ENCODE data around the gene TIPIN.

Gene TIPIN

GRCh38 chr15:66302489-66303278 lies 53.8 kb downstream of the TIPIN start:
- DNase-seq (ENCODE audit: low read depth): no peak

DNA sequence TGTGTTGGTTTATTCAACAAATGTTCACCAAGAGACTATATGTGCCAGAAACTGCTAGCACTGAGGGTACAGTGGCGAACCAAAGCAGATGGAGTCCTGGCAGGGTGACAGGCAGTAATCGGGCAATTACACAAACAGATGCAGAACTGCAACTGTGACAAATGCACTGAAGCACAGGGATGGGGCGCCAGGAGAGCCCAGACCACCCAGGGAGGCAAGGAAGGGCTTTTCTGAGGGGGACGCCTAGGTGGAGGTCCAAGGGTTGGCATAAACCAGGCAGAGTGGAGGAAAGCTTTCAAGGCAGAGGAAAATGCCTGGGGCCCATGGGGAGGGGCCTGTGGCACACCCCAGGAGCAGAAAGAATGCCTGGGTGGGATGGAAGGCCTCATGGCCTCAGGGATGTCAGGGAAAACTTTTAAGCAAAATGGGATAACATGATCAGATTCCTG lies 57.7 kb downstream of the TIPIN start:
- no peak for DNase-seq (ENCODE audit: low read depth)

DNA sequence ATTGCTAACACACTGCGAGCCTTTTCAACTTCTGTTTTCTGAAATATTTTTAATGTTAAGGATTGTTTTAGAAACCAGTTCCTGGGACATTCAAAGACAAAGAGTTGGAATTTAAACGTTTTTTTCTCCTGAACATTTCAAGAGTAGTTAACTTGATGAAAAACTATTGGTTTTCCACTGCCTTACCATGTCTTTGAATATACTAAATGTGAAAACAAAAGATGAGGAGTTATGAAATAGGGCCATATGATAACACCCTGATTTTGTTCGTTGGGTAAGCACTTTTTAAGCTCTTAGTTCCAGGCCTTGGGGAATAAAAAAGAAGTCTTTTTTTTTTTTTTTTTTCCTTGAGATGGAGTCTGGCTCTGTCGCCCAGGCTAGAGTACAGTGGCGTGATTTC lies 60.3 kb downstream of the TIPIN start:
- no peak for DNase-seq (ENCODE audit: low read depth)

DNA sequence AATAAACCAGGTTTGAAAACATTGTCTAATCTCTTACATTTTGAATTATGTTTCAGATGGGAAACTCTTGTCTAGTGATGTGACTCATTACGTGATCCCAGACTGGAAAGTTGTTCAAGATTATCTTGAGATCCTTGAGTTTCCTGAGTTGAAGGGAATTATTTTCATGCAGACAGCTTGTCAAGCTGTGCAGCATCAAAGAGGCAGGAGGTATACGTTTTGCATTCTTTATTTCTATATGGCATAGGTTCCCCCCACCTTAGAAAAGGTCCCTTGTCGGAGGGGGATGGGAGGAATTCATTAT lies 61.6 kb downstream of the TIPIN start:
- DNase-seq (ENCODE audit: low read depth): no peak

- DNase-seq (ENCODE audit: low read depth): no peak
These were observed 62.1 kb downstream of the TIPIN start for GRCh38 chr15:66294157-66294931.

- DNase-seq (ENCODE audit: low read depth): peak; percentile 30
These were observed 62.9 kb downstream of the TIPIN start, which contains the start of gene DIS3L for GRCh38 chr15:66293419-66294156. DIS3L (plus strand) TSS chr15:66293568; CDS start chr15:66293597, 29 bp downstream.

DNA sequence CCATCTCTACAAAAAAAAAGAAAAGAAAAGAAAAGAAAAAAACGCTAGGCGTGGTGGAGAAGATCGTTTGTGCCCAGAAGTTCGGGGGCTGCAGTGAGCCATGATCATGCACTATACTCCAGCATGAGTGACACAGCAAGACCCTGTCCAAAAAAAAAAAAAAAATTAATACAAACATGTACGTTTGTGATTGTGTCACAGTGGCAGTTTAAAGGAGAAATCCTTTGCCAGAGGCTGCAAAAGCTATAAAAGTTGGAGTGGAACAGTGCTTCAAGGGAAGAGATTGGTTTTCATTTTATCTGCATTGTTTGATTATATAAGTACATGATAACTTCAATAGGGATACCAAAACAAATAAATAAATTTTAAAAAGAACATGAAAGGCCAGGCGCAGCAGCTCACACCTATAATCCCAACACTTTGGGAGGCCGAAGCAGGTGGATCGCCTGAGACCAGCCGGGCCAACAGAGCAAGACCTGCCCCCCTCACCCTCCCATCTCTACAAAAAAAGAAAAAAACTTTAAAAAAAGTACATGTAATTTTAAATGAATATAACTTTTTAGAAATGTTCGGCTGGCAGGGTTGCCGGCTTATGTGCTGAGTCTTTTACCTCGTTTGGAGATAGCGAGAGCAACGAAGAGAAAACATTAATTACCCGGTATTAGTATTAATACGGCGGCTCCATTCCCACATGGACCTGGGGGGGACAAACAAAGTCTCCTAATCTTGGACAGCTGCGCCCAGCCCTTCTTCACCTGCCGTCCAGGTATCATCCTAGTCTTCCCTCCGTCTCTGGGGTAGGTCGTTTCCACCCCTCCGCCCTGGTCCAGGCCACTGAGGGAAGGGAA lies 63.7 kb downstream of the TIPIN start:
- DNase-seq (ENCODE audit: low read depth): no peak

DNA sequence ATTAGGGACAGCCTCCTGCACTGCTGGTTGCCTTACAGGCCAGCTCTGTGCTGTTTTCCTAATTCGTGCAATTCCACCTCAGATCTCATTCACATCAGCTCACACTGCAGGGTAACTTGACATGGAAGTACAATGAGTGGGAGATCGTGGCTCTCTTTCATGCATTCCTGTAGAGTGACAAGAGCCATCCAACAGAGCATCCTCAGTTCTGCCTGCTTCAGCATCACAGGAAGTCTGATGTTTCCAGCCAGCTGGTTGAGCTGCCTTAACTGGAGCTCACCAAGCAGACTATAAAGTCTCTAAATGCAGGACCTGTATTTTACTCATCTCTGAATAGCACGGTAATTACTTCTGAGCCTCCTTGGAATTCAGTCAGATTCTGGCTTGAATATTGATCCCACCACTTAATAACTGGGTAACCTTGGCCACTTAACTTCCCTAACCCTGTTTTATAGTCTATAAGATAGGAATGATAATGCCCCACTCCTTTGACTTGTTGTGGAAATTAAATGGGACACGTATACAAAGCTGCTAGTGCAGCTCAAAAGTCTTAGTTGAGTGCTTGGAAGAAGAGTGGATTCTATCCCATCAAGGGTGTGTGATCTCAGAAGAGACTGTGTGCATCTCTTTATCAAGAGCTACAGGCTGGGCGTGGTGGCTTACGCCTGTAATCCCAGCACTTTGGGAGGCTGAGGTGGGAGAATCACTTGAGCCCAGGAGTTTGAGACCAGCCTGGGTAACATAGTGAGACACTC lies 64.5 kb downstream of the TIPIN start:
- no peak for DNase-seq (ENCODE audit: low read depth)

- DNase-seq (ENCODE audit: low read depth): no peak
These were observed 66.0 kb downstream of the TIPIN start for GRCh38 chr15:66290518-66290917.

DNA sequence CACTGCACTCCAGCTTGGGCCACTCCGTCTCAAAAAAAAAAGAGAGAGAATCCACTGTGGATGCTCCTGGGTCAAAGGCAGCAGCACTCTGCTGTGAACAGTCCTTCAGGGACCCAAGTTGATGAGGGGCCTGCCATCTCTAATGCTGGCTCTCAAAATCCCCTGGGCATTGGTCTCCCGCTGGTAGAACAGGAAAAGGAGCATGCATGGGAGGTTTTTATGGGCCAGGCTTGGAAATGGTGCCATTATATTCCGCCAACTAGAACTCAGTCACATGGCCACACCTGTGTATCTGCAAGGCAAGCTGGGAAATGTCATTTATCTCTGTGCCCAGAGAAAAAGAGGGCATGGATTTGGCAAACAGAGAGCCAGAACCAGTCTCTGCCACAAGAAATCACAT lies 66.5 kb downstream of the TIPIN start:
- no peak for DNase-seq (ENCODE audit: low read depth)

DNA sequence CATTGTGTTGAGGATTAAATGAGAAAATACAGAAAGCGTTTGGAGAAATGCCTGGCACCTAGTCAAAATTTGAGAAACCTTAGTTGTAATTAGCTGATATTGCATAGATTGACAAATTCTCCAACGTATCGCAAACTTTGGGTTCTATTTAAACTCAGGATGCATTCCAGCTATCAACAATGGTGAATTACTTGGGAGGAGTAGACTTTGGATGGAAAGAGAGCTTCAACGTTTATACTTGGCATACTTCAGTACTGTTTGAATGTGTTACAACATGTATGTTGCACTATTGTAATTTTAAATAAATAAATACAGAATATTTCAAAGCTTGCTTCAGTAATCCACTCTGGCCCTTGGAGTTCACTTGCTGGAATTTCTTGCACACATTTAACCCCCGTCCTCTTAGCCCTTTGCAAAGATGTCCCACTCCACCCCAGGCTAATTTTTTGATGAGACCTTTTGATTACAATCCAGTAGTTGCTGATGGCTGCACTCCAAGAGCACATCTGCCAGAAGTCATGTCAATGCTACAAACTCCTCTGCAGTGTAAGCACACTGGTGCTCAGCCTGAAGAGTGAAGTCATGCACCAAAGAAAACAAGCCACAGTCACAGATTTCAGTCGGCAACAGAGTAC lies 67.8 kb downstream of the TIPIN start:
- DNase-seq (ENCODE audit: low read depth): no peak

GRCh38 chr15:66288093-66288492 lies 68.4 kb downstream of the TIPIN start:
- DNase-seq (ENCODE audit: low read depth): no peak

DNA sequence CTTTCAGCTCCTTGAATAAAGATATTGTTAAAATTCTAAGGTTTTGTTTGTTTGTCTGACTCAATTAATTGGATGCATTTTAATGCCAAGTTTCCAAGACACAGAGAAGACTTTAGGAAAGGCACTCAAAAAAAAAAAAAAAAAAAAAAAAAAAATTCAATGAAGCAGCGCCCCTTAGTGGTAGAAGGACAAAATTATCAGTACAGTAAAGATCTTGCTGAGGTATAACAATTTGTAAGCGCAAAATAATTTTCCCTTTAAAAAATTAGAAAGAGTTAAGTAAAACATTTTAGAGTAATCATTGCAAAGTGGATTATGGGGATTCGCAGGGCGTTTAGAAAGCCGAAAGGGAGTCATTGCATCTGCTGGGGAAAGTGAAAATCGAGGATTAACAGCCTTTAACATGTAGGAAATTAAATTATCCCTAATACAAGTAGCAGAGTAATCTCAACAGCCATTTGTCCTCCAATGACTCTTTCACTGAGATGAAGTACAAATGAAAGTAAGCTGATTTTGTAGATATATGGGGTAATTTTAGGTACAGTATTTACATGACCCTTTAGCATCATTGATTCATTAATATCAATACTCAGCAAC lies 68.9 kb downstream of the TIPIN start:
- no peak for DNase-seq (ENCODE audit: low read depth)
